Left renal cortex interstitium (tissue), 4 donors: ENCODE results near the gene KIF15. TPM values are rescaled to one million over a fixed set of nuclear protein-coding genes. Genes with fewer than 3 reads are reported as not detected.
"Not testable (repeated sequence)": the region's sequence is repeated elsewhere in the genome, so short reads cannot be mapped to it uniquely, and the experiment has no call there.

Experiments used
- DNase-seq, 4 donors: peaks; one replicate each; pipeline ENCODE4 v3.0.0-alpha.2; 2013; ENCODE audit warnings: low read depth in 4 of 4, low spot score in 2 of 4, missing footprints in 1 of 4
- polyA plus RNA-seq, 4 donors: library from polyadenylated mRNA; unstranded; fragments of 120-200 nt; gene quantifications; one replicate each; pipeline ENCODE4 v1.2.1, GENCODE V29; 2013; ENCODE audit not compliant: insufficient read length in 4 of 4

KIF15 gene
- 10 to 100 TPM; 22.0 to 29.6 (median 26.8) TPM for polyA plus RNA-seq

GRCh38 chr3:44761424-44762169 is at the start of gene KIF15, which contains the start of gene KIAA1143:
KIF15 (plus strand) TSS chr3:44761794; CDS start chr3:44761866, 72 bp downstream.
KIAA1143 (minus strand) TSS chr3:44761619; CDS start chr3:44761602, 17 bp downstream.
- DNase-seq, result peak; percentile 87 to 96 (median 94)

- peak; percentile 75 to 90 (median 79) for DNase-seq
These were observed 49.0 kb upstream of the KIF15 start, which contains the start of gene ZNF502 for GRCh38 chr3:44712455-44713075. ZNF502 (plus strand) TSS chr3:44712660; CDS start chr3:44720262, 7,602 bp downstream.

- no peak for DNase-seq
These were observed 40.1 kb upstream of the KIF15 start for GRCh38 chr3:44721231-44722102.

- no peak for DNase-seq
These were observed 39.5 kb upstream of the KIF15 start for GRCh38 chr3:44722103-44722401.

- peak; percentile 76 to 88 (median 82) for DNase-seq
These were observed 32.1 kb upstream of the KIF15 start, which contains the start of gene ZNF501 for GRCh38 chr3:44729384-44729910. ZNF501 (plus strand) TSS chr3:44729635; CDS start chr3:44734422, 4,787 bp downstream.

GRCh38 chr3:44734646-44735168 is 26.9 kb upstream of the KIF15 start:
- no peak for DNase-seq

GRCh38 chr3:44761101-44761423 is 532 bp upstream of the KIF15 start:
- peak in 1 of 4 donors; percentile 2 for DNase-seq

GRCh38 chr3:44762170-44762677 is 630 bp downstream of the KIF15 start:
- DNase-seq, result peak in 3 of 4 donors; percentile 1 to 39 (median 24)

GRCh38 chr3:44762690-44763089 is 1.1 kb downstream of the KIF15 start:
- peak in 1 of 4 donors; percentile 0 for DNase-seq

GRCh38 chr3:44764248-44764647 is 2.7 kb downstream of the KIF15 start:
- DNase-seq, result no peak

GRCh38 chr3:44771424-44772098 is 10.0 kb downstream of the KIF15 start:
- DNase-seq, result no peak

GRCh38 chr3:44772099-44772442 is 10.5 kb downstream of the KIF15 start:
- DNase-seq, result no peak

- DNase-seq, result no peak
These were observed 21.3 kb downstream of the KIF15 start for GRCh38 chr3:44782891-44783290.

- DNase-seq, result no peak
These were observed 33.6 kb downstream of the KIF15 start for GRCh38 chr3:44795197-44795596.

- no peak for DNase-seq
These were observed 40.4 kb downstream of the KIF15 start for GRCh38 chr3:44802011-44802410.

- DNase-seq, result no peak
These were observed 41.7 kb downstream of the KIF15 start for GRCh38 chr3:44803298-44803697.

GRCh38 chr3:44805960-44806359 is 44.4 kb downstream of the KIF15 start:
- no peak for DNase-seq

- DNase-seq, result no peak
These were observed 53.2 kb downstream of the KIF15 start for GRCh38 chr3:44814751-44815150.

GRCh38 chr3:44816334-44816733 is 54.7 kb downstream of the KIF15 start:
- DNase-seq, result not testable (repeated sequence)

- not testable (repeated sequence) for DNase-seq
These were observed 59.6 kb downstream of the KIF15 start for GRCh38 chr3:44821206-44821605.
